HEK293 (cell line): ENCODE measurements around the gene DYNC1I1.

ENCODE experiments used
- GFI1B ChIP-seq: fragments of 450-650 bp; formaldehyde crosslinking; IDR thresholded peaks from 2 replicates; pipeline ENCODE4 v1.5.1; 2016; ENCODE audit warnings: missing biosample characterization, missing genetic modification characterization
- KLF16 ChIP-seq: fragments of 450-650 bp; formaldehyde crosslinking; IDR thresholded peaks from 2 replicates; pipeline ENCODE4 v1.5.1; 2017; ENCODE audit warnings: missing biosample characterization, missing genetic modification characterization
- KLF17 ChIP-seq: fragments of 450-650 bp; formaldehyde crosslinking; IDR thresholded peaks from 2 replicates; pipeline ENCODE4 v1.5.1; 2016; ENCODE audit warnings: missing biosample characterization, missing genetic modification characterization
- PRDM2 ChIP-seq: fragments of 450-650 bp; formaldehyde crosslinking; IDR thresholded peaks from 2 replicates; pipeline ENCODE4 v1.5.1; 2016; ENCODE audit warnings: missing biosample characterization, missing genetic modification characterization, borderline replicate concordance
- PRDM4 ChIP-seq: fragments of 450-650 bp; formaldehyde crosslinking; IDR thresholded peaks from 2 replicates; pipeline ENCODE4 v1.5.1; 2017; ENCODE audit warnings: missing biosample characterization, missing genetic modification characterization
- RBAK ChIP-seq: fragments of 450-650 bp; formaldehyde crosslinking; IDR thresholded peaks from 2 replicates; pipeline ENCODE4 v1.5.1; 2016; ENCODE audit warnings: missing biosample characterization, missing genetic modification characterization
- YY2 ChIP-seq: fragments of 450-650 bp; formaldehyde crosslinking; IDR thresholded peaks from 2 replicates; pipeline ENCODE4 v1.5.1; 2016; ENCODE audit warnings: missing biosample characterization, missing genetic modification characterization
- ZNF2 ChIP-seq: fragments of 450-650 bp; formaldehyde crosslinking; IDR thresholded peaks from 2 replicates; pipeline ENCODE4 v1.5.1; 2016; ENCODE audit warnings: missing biosample characterization, missing genetic modification characterization
- ZNF211 ChIP-seq: fragments of 450-650 bp; formaldehyde crosslinking; IDR thresholded peaks from 2 replicates; pipeline ENCODE4 v1.5.1; 2016; ENCODE audit warnings: low read depth, missing biosample characterization, missing genetic modification characterization
- ZNF24 ChIP-seq: fragments of 450-650 bp; formaldehyde crosslinking; IDR thresholded peaks from 2 replicates; pipeline ENCODE4 v1.5.1; 2016; ENCODE audit warnings: missing biosample characterization, missing genetic modification characterization
- ZNF280D ChIP-seq: fragments of 450-650 bp; formaldehyde crosslinking; IDR thresholded peaks from 2 replicates; pipeline ENCODE4 v1.5.1; 2016; ENCODE audit warnings: missing biosample characterization, missing genetic modification characterization
- ZNF398 ChIP-seq: fragments of 450-650 bp; formaldehyde crosslinking; IDR thresholded peaks from 2 replicates; pipeline ENCODE4 v1.5.1; 2017; ENCODE audit warnings: missing biosample characterization, missing genetic modification characterization
- ZNF416 ChIP-seq: fragments of 450-650 bp; formaldehyde crosslinking; IDR thresholded peaks from 2 replicates; pipeline ENCODE4 v1.5.1; 2016; ENCODE audit warnings: missing biosample characterization, missing genetic modification characterization
- ZNF423 ChIP-seq: fragments of 450-650 bp; formaldehyde crosslinking; IDR thresholded peaks from 2 replicates; pipeline ENCODE4 v1.5.1; 2016; ENCODE audit warnings: missing biosample characterization, missing genetic modification characterization
- ZNF544 ChIP-seq: fragments of 450-650 bp; formaldehyde crosslinking; IDR thresholded peaks from 2 replicates; pipeline ENCODE4 v1.5.0; 2017; ENCODE audit warnings: missing biosample characterization, missing genetic modification characterization
- ZNF610 ChIP-seq: fragments of 450-650 bp; formaldehyde crosslinking; IDR thresholded peaks from 2 replicates; pipeline ENCODE4 v1.5.1; 2016; ENCODE audit warnings: missing biosample characterization, missing genetic modification characterization, borderline replicate concordance
- ZNF654 ChIP-seq: fragments of 450-650 bp; formaldehyde crosslinking; IDR thresholded peaks from 2 replicates; pipeline ENCODE4 v1.5.1; 2016; ENCODE audit warnings: low read depth, missing biosample characterization, missing genetic modification characterization
- ZNF660 ChIP-seq: fragments of 450-650 bp; IDR thresholded peaks from 2 replicates; pipeline ENCODE4 v1.5.1; 2018; ENCODE audit warnings: missing biosample characterization, mild to moderate bottlenecking, missing genetic modification characterization
- ZNF830 ChIP-seq: fragments of 450-650 bp; IDR thresholded peaks from 2 replicates; pipeline ENCODE4 v1.5.0; 2018; ENCODE audit warnings: missing biosample characterization, missing genetic modification characterization, low read depth, mild to moderate bottlenecking, moderate library complexity
- ZSCAN30 ChIP-seq: fragments of 450-650 bp; IDR thresholded peaks from 2 replicates; pipeline ENCODE4 v1.5.1; 2018; ENCODE audit warnings: missing biosample characterization, mild to moderate bottlenecking, missing genetic modification characterization, moderate library complexity
- ZSCAN4 ChIP-seq: fragments of 450-650 bp; formaldehyde crosslinking; IDR thresholded peaks from 2 replicates; pipeline ENCODE4 v1.5.1; 2017; ENCODE audit warnings: missing biosample characterization, missing genetic modification characterization

The DYNC1I1 gene

GRCh38 chr7:95871075-95871848, 98.9 kb downstream of the DYNC1I1 start (continued):
- TF ChIP-seq ZNF398 (no peak), PRDM4 (tag by site-specific recombination) (0 out of 2 replicates have a peak, but pooled peaks have one; percentile 30), ZNF423 (tag by site-specific recombination) (no peak), ZNF660 (tag by site-specific recombination) (peak; percentile 58; the same call in 1 of the 2 replicates), KLF16 (tag by site-specific recombination) (no peak), PRDM2 (no peak), GFI1B (tag by site-specific recombination) (no peak), ZNF610 (tag by site-specific recombination) (no peak), ZNF544 (tag by site-specific recombination) (no peak), ZNF280D (tag by site-specific recombination) (no peak), ZNF654 (tag by site-specific recombination) (peak; percentile 91), ZNF211 (no peak), YY2 (tag by site-specific recombination) (no peak), ZNF24 (no peak), KLF17 (no peak), ZNF416 (no peak), ZSCAN4 (tag by site-specific recombination) (no peak), ZNF830 (tag by site-specific recombination) (no peak), RBAK (no peak), ZNF2 (tag by site-specific recombination) (peak; percentile 46; the same call in 1 of the 2 replicates), ZSCAN30 (tag by site-specific recombination) (peak; percentile 49; the same call in 1 of the 2 replicates)
